NCI-H748 treated with DMSO at 0.1 percent for 48 hours (cell line): ENCODE results near the gene ZBTB7C.

ENCODE experiments used
- DNase-seq: peaks from one replicate; lab custom pipeline; 2025; lab: John Stamatoyannopoulos, UW

The ZBTB7C gene

GRCh38 chr18:48138660-48139430 is 270.3 kb downstream of the ZBTB7C start:
- DNase-seq: peak; percentile 48

- no peak for DNase-seq
These were observed 271.0 kb downstream of the ZBTB7C start for GRCh38 chr18:48138210-48138609.

GRCh38 chr18:48137374-48138081 is 271.7 kb downstream of the ZBTB7C start:
- DNase-seq: no peak

GRCh38 chr18:48136827-48137373 is 272.3 kb downstream of the ZBTB7C start:
- DNase-seq: no peak

- peak; percentile 34 for DNase-seq
These were observed 272.9 kb downstream of the ZBTB7C start for GRCh38 chr18:48136051-48136826.

- DNase-seq: no peak
These were observed 273.7 kb downstream of the ZBTB7C start for GRCh38 chr18:48135436-48135966.

- DNase-seq: no peak
These were observed 274.6 kb downstream of the ZBTB7C start for GRCh38 chr18:48134609-48135008.

- peak; percentile 98 for DNase-seq
These were observed 275.4 kb downstream of the ZBTB7C start for GRCh38 chr18:48133671-48134251.

GRCh38 chr18:48132797-48133655 is 276.2 kb downstream of the ZBTB7C start:
- no peak for DNase-seq

GRCh38 chr18:48131042-48131441 is 278.1 kb downstream of the ZBTB7C start:
- DNase-seq: no peak

- DNase-seq: no peak
These were observed 279.5 kb downstream of the ZBTB7C start for GRCh38 chr18:48129621-48130082.

GRCh38 chr18:48127606-48128005 is 281.6 kb downstream of the ZBTB7C start:
- no peak for DNase-seq

GRCh38 chr18:48126240-48126639 is 282.9 kb downstream of the ZBTB7C start:
- DNase-seq: no peak

- DNase-seq: no peak
These were observed 283.5 kb downstream of the ZBTB7C start for GRCh38 chr18:48125724-48126123.

- DNase-seq: no peak
These were observed 284.1 kb downstream of the ZBTB7C start for GRCh38 chr18:48124857-48125626.

GRCh38 chr18:48123941-48124340 is 285.2 kb downstream of the ZBTB7C start:
- no peak for DNase-seq

GRCh38 chr18:48123324-48123723 is 285.9 kb downstream of the ZBTB7C start:
- no peak for DNase-seq

GRCh38 chr18:48122816-48123215 is 286.4 kb downstream of the ZBTB7C start:
- no peak for DNase-seq

- no peak for DNase-seq
These were observed 286.8 kb downstream of the ZBTB7C start for GRCh38 chr18:48122376-48122775.

GRCh38 chr18:48121752-48122151 is 287.4 kb downstream of the ZBTB7C start:
- DNase-seq: no peak
